Bone marrow (tissue), 2 donors: ENCODE measurements around the gene OR10G3.

Experiments
- DNase-seq, 2 donors: peaks; one replicate each; lab custom pipeline; 2025; lab: John Stamatoyannopoulos, UW

The OR10G3 gene

GRCh38 chr14:21535545-21536417, 44.1 kb downstream of the OR10G3 start:
- no peak for DNase-seq

DNA sequence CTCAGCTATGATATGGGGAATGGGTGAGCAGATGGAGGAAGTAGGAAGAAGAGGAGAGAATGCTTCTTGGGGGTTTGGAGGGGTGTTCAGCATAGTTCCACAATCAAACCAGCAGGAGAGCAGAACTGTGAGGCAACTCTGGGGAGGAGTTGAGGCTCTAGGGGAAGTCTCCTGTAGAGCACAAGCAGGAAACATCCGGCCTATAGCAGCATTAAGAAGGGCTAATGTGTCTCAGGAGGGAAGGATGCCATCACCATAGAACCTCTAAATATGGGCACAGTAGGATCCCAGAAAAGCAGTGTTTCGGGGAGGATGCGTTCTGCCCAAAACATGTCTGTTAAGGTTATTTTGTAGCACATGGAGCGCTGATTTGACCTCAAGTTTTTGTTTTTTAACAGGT, 45.3 kb downstream of the OR10G3 start:
- no peak for DNase-seq

- DNase-seq = no peak
Measured at GRCh38 chr14:21533294-21533693, 46.6 kb downstream of the OR10G3 start.

GRCh38 chr14:21529515-21529914, 50.4 kb downstream of the OR10G3 start:
- DNase-seq = no peak

GRCh38 chr14:21528381-21529348, 51.2 kb downstream of the OR10G3 start:
- no peak for DNase-seq

DNA sequence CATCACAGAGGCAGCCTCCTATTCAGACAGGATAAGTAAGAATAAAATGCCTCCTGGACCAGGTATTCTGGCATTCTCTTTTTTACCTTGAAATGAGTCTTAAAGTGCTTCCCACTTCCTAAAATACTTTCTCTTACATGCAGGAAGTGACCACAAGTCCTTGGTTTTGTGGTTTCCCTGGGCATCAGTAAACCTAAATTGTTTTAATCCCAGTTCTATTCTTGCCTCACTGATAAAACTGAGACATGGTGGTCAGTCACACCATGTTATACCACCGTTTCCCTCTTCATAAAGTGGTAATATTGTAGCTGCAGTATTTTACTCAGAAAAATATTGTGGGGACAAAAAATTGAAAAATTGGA, 52.6 kb downstream of the OR10G3 start:
- no peak for DNase-seq

DNA sequence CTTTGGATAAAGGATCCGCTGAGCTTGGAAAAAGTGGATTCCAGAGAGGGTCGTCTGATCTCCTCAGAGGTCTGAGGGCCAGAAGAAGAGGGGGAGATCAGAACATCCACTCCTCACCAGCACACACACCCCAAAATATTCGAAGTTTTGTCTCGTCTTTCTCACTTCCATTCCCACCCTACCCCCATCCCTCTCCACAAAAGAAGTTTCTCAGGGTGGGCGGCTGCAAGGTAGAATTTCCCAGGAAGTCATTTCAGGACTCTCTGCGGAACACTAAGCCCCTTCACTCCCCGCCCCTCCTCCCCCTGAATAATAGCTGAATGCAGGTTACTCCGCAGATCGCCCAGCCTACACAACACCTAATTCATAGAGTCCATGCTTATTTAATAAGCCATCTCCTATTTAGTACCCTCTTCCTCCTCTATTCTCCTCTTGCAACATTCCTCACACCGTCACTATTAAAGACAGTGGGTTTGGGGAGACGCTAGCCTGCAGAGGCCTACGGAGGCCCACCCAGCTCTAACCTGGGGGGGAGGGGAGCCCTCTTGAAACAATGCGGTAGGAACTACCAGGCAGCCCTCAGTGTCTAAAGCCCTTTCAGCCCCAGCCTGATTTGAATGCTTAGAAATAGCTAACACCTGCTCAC, 53.1 kb downstream of the OR10G3 start:
- no peak for DNase-seq

GRCh38 chr14:21525962-21526671, 53.8 kb downstream of the OR10G3 start, which contains the start of gene SALL2:
Gene SALL2 (minus strand): TSS chr14:21526346. CDS start chr14:21526127, 219 bp downstream.
- DNase-seq = peak in 1 of 2 donors; percentile 1

DNA sequence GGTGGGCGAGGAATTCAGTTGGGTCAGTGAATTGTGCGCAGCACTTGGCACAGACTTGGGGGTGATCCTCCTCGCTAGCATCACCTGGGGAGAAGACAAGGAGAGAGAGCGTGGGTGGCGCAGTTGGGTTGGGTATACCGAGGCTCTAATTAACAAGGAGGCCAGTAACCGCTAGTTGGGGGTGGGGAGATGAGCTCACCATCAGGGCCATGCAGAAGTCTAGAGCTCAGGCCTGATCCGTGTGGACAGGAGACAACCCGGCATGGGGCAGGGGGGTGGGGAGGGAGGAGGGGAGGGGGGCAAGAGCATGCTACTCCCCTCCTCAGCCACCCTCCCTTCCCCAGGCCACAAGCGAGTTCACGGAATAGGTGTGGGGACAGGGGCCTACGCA, 54.3 kb downstream of the OR10G3 start:
- DNase-seq = no peak

- no peak for DNase-seq
Measured at GRCh38 chr14:21524575-21525490, 55.0 kb downstream of the OR10G3 start.

DNA sequence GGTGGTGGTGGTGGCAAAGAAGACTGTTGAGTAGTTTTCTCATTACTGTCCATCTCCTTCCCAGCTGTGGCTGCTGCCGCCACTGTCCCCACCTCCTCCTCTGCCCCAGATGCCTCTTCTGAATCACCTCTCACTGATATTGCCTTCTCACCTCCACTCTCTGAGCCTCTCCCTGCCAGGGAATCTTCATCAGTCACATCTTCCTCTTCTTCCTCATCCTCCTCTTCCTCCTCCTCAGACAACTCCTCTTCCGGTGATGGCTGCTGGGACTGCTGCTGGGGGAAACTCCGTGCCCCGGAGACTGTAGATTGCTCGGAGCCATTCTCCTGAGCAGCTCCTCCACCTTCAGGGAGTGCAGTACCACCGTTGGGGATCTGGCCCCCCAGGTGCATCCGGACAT, 56.7 kb downstream of the OR10G3 start:
- no peak for DNase-seq

DNA sequence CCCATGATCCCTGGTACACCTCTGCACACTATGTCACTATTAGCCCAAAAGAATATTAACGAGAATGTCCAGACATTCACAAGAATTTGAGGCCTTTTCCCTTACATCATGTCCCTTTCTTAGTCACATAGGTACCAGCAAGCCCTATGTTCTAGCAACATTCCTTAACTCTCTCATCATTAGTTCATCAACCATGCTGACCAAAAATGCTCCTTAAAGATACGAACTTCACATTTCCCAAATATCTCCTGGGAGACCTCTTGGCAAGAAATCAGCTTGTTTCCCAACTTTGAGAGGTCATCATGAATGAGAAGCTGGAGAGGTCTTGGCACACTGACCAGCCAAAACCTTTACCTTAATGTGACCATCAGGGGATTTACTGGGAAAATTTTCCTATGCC, 58.4 kb downstream of the OR10G3 start:
- DNase-seq = no peak

DNA sequence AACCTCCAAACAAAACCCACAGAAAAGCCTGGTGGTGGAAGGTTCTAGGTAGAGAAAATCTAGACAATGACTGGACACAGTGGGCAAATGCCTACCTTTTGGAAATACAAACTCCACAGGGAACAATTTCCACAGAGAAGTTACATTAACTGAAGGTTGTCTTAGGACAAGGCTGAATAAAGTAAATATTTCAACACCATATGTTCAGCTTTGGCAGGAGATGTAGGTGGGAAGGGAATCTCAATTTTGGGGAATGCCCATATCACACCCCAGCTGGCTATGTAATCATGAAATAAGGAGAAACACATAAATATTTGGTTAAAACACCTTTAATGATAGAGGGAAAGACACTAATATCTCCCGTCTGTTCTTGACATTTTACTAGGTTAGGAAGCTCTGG, 59.1 kb downstream of the OR10G3 start:
- no peak for DNase-seq

DNA sequence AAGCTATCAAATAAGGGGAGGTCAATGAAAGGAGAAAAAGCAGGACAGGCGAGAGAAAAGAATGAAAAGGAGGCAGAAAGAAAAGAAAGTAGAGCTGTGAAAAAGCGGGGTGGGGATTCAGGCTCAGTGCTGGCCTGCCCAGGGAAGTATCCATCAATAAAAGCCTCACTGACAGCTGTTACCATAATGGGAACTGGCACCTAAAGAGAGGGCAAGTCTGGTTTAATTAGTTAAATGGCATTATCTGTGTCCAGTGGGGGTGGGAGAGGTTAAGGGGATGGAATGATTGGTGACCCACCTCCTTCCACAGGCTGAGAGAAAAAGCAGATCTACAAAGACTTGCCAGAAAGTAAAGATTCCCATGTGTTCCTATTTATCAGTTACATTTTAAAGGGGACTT, 61.2 kb downstream of the OR10G3 start:
- DNase-seq = no peak
